GM19372 (cell line): ENCODE results near the gene CHPT1.
"Not testable (repeated sequence)": the region's sequence is repeated elsewhere in the genome, so short reads cannot be mapped to it uniquely, and the experiment has no call there.

Experiments used
- ATAC-seq: cut with Tn5 transposase; IDR thresholded peaks from one replicate; pipeline ENCODE4 v1.9.1; 2021; ENCODE audit warnings: mild to moderate bottlenecking, low read depth, moderate library complexity; ENCODE audit not compliant: unreplicated experiment

The CHPT1 gene

DNA sequence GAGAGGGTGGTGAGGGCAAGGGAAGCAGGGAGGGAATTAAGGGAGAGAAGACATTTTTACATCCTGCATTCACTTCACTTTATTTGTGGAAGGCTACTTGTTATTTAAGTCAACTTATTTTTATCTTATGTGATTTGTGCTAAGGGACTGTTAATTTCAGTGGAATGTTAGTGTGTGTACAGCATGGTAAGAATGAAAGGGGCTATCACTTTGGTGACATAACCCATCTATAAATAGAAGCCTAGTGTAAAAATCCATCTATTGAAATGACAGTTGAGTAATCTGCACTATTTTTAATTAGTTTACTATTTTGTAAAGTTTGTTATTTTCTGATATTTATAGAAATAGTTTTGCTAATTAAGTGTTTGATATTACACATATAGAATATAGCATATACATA lies 16.8 kb upstream of the CHPT1 start:
- no peak for ATAC-seq

DNA sequence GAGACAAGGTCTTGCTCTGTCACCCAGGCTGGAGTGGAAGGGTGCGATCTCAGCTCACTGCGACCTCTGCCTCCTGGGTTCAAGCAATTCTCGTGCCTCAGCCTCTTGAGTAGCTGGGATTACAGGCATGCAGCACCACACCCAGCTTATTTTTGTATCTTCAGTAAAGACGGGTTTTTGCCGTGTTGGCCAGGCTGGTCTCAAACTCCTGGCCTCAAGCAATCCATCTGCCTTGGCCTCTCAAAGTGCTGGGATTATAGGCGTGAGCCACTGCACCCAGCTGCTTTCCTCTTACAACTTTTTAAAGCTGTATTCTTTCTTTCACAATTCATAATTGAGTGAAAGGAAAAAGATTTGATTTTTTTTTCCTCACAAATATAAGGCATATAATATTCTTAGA lies 15.8 kb upstream of the CHPT1 start:
- ATAC-seq: not testable (repeated sequence)

DNA sequence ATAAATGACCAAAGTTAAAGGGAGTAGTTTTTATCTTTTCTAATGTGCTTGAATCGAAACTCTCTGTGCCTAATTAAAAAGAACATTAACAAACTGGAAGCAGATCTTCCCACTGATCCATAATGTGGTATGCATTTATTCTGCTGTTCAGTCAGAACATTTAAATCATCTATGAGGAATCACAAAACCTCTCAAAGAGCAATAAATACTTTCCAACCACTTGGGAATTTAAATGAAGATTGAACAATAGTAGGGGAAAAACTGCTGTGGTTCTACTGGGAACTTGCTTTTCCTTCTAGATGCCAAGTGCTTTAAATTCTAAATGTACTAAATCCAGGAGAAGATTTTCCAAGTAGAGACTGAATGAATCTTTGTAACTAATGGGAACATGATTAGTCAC lies 12.3 kb upstream of the CHPT1 start:
- ATAC-seq: no peak

DNA sequence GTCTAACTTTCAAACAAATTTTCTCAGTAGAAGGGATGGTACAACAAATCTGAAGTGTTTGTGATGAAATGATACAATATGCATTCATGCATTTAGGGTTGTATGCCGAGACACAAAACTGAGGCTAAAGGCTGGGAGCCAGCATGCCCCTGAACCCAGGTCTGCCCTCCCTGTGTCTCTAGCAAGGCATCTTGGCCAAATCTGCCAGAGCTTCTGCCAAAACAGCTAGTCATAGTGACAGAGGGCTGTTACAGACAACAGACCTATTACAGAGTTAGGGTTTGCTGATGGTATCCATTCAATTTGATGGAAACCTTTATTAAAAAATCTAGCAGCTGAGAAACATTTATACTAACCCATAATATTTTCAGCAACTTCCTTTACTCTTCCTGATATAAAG lies 11.3 kb upstream of the CHPT1 start:
- no peak for ATAC-seq

DNA sequence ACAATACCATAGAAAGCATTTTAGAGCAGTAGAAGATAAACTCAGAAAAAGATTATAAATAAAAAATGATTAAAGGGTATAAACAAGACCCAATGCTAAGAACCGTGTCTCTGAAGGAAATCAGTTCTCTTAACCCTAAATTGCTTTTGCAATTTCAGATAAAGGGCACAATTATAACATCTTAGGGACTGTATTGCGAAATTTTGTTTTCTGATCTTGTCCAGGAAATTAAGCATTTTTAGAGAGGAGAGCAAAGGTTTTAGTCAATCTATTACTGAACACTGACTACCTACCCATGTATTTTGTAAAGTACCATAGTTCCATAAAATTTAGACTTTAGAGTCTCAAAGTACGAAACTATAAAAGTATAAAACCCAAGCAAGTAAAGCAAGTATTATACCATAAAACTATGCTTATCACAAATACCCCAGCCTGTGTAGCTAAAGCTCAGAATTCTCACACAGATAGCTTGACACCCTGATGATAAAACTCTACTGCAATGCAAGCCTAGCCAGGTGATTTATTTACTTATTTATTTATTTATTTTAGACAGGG lies 6.8 kb upstream of the CHPT1 start:
- ATAC-seq: no peak

DNA sequence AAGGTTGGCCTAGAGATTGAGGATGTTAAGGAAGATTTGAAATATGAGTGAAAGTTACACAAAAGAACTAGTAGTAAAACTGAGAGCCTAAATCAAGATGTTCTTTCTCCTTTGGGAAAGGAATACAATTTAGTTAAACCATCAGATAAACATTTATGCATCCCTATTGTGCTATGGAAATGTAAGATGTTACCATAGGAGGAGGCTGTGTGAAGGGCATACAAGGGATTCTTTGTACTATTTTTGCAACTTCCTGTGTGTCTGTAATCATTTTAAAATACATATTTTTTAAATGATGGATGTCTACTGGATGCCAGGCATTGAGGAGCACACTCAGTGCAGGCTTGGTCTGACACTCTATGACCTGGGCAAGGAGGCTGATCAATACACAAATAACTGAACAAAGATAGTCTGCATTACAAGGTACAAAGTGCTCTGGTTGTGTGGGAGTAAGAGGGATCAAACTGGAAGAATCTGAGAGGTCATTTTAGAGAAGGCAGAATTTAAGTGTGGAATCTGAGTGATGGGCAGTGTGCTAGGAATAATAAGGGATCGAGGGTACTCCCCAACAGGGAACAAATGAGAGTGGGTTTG lies 5.8 kb upstream of the CHPT1 start:
- ATAC-seq: no peak

DNA sequence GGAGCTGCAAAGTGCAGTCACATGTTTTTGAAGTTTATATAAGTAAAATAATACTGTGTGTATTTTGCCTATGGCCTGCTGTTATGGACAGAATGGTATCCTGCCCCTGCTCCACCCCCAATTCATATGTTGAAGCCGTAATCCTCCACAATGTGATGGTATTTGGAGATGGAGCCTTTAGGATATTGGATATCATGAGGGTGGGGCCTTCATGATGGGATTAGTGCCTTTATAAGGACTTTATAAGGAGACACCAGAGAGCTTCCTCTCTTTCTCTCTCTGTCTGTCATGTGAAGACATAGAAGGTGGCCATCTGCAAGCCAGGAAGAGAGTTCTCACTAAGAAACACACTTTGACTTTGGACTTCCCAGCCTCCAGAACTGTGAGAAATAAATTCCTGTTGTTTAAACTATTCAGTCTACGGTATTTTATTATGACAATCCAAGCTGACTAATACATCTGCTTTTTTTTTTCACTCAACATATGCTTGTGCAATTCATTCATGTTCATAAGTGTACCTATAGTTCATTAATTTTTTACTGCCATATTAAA lies 3.1 kb upstream of the CHPT1 start:
- ATAC-seq: no peak

DNA sequence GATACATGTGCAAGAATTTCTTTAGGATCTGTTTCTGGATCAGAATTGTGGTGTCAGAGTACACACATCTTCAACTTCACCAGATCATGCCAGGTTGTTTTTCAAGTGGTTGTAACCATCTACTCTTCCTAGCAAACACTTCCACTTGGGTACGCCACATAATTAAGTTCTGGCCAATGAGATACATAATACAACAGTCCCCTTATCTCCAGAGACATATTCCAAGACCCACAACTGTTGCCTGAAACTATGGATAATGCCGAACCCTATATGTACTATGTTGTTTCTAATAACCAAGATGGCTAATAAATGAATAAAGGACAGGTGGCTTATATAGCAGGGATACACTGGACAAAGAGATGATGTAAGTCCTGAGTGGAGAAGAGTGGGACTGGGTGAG lies 2.5 kb upstream of the CHPT1 start:
- ATAC-seq: no peak

DNA sequence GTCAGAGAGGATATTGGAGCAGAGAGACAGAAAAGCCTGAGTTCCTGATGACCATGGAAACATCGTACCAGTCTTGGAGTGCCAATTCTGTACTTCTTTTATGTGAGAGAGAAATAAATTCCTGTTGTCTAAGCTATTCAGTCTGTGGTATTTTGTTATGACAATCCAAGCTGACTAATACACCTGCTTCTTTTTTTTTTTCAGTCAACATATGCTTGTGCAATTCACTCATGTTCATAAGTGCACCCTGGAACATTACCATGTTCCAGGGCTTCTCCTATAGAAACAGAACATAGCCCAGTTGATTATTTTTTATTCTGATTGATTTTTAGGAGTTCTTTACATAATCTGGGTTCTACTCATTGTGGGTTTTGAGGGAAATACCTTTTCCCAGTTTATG lies 1.7 kb upstream of the CHPT1 start:
- no peak for ATAC-seq

DNA sequence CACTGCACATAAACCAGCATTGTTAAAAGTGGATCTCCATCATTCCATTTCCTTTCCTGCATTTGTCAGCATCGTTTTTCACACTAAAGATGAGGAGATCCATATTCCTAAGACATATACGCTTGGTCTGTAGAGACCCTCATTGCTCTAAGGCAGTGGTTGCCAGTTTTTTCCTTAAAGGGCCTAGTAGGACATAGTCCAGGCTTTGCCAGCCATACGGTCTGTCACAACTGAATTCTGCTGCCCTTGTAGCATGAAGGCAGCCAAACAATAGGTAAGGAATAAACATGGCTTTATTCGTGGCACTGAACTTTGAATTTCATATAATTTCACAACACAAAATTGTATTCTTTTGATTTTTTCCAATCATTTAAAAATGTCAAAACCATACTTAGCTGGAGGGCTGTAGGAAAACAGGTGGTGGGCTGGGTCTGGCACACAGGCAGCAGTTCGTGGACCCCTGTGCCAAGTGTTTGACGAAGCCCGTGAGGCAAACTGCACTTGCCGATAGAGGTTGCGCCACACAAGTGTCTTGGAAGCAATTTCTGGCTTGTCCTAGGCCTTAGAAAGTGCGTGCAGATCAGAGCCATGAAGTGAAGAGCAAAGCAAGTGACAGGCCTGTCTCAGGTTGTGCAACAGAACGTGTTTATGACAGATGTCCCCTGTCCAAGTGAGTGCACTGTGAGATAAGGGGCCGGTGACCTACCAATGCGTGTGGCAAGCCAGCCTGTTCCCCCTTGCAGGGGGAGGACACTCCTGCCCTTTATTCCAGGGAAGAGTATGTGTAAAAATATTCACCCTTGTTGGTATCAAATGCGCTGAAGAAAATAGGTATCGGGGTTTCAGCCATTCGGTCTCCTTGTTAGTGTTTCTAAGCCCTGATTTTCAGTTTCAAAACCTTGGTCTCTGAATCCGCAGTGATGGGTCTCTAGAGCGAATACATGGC lies 916 bp upstream of the CHPT1 start:
- ATAC-seq: no peak

DNA sequence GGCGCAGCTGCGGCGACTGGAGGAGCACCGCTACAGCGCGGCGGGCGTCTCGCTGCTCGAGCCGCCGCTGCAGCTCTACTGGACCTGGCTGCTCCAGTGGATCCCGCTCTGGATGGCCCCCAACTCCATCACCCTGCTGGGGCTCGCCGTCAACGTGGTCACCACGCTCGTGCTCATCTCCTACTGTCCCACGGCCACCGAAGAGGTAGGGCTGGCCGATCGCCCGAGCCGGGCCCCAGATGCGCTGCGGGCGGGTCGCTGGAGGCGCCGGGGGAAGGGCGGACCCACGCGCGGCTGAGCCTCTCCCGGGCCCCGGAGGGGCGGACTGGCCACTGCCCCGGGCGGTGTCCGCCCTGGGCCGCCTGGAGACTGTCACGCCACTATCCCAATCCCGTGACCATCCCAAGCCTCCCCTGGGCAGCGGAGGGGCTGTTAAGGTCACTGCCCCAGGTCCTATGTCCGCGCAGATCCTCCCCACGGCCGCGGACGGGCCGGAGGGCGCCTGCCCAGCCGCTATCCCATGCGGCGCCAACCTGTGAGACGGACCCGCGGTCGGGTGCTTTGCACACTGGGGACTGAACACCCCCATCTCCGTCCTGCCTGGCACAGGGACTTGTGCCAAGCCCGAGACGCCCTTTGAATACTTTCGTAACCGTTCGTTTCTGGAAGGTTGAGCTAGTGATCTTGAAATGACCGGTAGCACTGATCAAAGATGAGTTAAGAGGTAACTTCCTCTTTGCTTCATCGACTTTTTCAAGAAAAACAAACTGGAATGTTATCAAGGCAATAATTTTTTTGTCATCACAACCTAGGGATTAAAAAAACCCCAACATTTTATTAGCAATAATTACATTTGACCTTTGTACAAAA lies 725 bp downstream of the CHPT1 start:
- ATAC-seq: peak; percentile 37

DNA sequence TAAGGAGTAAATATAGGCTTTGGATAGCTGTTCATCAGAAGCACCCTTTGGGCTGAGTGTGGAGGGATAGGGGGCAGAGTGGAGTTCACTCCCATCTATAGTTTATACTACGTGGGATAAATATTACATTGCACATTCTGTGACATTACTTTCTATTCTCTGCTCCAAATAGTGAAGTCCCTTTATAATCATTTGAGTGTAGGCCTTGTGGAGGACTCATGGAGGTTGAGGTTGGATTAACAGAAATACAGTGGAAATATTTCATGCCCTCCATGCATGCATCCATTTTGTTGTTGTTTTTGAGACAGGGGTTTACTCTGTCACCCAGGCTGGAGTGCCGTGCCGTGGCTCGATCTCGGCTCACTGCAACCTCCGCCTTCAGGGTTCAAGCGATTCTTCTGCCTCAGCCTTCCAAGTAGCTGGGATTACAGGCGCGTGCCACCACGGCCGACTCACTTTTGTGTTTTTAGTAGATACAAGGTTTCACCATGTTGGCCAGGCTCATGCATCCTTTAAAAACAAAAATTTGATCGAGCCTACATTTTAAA lies 1.4 kb downstream of the CHPT1 start:
- ATAC-seq: no peak

DNA sequence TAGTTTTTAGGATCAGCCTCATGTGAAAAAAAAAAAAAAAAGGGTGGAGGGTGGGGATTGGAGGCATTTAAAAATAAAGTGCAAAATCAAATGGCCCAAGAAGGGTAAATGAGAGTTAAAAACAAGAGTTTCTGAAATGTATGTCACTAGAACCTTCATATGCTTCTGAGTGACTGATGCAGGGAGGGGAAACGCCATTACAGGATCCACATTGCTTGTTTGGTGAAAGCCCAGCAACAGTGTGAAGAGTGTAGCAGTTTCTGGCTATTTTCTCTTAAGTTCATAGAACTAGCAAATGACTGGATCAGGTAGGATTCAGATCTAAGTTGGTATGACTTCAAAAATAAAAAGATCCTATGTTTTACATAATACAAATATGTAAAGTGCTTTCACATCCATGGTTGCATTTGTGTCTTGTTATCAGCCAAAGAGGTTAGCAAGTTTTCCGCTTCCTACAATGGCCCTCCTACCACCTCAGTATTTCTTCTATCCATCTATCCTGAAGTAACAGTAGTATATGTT lies 2.9 kb downstream of the CHPT1 start:
- no peak for ATAC-seq

DNA sequence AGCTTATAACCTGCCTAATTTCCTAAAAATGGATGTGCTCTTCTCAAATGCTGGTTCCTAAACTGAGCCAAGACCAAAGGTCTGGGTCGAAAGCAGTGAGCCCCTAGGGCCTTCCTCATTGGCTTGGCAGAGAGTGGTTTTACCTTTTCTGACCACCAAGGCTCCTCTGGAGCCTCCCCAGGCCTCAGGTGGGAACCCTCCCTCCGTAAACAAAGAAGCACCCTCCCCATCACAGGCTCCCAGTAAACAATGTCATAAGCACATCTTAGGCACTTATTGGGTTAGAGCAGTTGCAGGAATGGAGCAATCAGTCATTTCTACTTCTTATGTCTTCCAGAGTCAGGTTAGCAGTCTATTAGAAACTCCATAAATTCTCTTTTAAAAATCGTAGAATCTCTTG lies 6.0 kb downstream of the CHPT1 start:
- ATAC-seq: no peak

DNA sequence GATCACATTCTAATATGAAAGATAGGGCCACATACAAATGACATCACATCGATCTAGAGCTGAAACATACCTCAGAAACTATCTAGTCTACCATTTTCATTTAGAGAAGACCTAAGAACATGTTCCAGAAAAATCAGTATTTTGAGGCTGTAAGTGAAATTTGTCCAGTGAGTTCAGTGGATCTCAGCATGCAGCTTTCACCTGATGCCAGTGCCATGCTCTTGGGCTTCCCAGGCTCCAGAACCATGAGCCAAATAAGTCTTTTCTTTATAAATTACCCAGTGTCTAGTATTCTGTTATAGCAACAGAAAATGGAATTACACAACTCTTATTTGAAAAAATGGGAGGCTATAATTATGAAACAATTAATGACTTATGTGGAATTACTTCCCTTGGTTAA lies 9.0 kb downstream of the CHPT1 start:
- ATAC-seq: no peak

DNA sequence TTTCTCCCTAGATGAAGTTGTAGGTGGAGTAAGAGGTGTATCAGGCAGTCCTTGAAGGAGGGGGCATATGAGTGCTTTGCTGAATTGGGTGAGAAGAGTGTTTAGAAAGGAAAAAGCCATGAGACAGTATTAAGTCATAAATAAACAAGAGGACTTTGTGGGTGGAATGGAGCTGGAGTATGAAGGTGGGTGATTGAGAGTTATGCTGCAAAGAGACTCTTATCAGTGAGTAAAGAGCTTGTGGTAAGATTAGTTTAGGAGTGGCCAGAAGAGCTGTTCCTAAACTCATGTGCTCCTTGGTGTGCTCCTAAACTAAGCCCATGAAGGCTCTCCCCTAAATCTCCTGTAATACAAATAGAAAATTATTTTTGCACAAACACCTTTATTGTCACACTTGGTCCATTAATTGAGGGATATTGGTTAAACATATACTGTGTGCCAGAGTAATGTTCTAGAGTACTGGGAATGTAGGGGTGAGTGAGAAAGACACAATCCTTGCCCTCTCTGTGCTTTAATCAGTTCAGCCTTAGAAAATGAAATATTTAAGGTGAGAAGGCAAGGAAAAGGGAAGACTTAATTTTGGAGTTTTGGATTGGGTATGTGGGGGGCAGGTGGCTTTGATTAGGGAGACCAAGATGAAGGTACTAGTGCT lies 9.8 kb downstream of the CHPT1 start:
- ATAC-seq: no peak

DNA sequence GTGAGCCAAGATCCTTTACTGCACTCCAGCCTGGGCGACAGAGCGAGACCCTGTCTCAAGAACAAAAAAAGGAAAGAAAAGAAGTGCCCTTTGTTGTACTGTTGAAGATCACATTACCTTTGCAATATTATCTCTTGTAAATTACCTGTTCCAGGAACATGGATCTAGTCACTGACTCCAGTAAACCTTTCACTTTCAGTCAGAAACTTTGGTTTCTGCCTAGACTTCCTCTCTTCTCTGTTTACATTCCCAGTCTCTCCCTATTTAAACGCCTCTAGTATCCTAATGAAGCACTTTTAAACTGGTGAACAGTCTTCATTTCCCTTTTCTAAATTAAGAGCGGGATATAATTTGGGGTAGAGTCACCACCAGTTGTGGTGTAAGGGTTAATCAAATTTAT lies 12.8 kb downstream of the CHPT1 start:
- no peak for ATAC-seq

DNA sequence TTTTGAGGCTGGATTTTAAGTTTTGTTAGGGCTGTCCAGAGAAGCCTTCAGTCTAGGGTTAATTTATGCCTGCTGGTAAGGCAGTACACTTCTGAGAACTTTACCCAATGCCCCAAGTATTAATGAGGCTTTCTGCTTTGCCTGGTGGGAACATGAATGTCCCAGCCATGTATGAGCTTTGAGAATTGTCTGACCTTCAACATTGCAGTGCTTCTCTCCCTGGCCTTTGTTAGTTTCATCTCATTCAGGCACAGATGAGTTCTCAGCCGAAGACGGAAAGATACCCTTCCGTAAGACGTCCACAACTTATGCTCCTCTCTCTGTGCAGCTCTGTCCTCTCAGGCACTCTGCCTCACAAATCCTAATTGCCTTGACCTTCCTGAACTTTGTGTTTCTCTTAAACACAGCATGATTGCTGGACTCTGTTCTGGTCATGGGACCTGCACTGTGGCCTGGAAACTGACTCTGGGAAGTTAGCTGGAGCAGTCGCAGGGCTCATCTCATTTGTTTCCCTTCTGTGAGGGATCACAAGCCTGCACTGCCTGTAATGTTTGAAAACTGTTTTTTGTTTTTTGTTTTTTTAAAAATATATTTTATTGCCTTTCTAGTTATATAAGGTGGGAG lies 15.7 kb downstream of the CHPT1 start:
- no peak for ATAC-seq

DNA sequence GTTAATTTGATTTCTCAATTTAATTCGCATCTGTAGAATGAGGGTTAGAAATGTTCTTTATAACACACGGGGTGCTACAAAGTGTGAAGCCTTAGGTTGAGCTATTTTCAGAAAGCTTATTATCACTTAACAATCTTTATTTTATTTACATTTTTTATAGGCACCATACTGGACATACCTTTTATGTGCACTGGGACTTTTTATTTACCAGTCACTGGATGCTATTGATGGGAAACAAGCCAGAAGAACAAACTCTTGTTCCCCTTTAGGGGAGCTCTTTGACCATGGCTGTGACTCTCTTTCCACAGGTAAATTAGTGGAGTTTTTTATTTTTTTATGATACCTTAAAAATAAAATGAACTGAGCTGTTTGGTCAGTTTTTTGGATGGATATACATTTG lies 16.5 kb downstream of the CHPT1 start:
- ATAC-seq: no peak
